Glomerular visceral epithelial cell (primary cell): Measurements from ENCODE around the gene PTH1R.

Source experiments
- DNase-seq: peaks from one replicate; pipeline ENCODE4 v3.0.0-alpha.2; 2016; ENCODE audit errors: extremely low spot score

The PTH1R gene

GRCh38 chr3:46877406-46878125, at the start of gene PTH1R:
PTH1R (plus strand) TSS chr3:46877721; CDS start chr3:46883560, 5,839 bp downstream.
- no peak for DNase-seq

- DNase-seq = no peak
Observed at GRCh38 chr3:46829699-46830208, 47.8 kb upstream of the PTH1R start.

- no peak for DNase-seq
Observed at GRCh38 chr3:46830801-46831200, 46.7 kb upstream of the PTH1R start.

- no peak for DNase-seq
Observed at GRCh38 chr3:46831316-46831715, 46.2 kb upstream of the PTH1R start.

- DNase-seq = no peak
Observed at GRCh38 chr3:46831841-46832240, 45.7 kb upstream of the PTH1R start.

GRCh38 chr3:46833346-46834300, 43.9 kb upstream of the PTH1R start:
- no peak for DNase-seq

GRCh38 chr3:46835054-46835453, 42.5 kb upstream of the PTH1R start:
- no peak for DNase-seq

- DNase-seq = no peak
Observed at GRCh38 chr3:46835491-46835890, 42.0 kb upstream of the PTH1R start.

- no peak for DNase-seq
Observed at GRCh38 chr3:46838301-46838700, 39.2 kb upstream of the PTH1R start.

GRCh38 chr3:46840491-46840890, 37.0 kb upstream of the PTH1R start:
- DNase-seq = no peak

- no peak for DNase-seq
Observed at GRCh38 chr3:46843508-46843907, 34.0 kb upstream of the PTH1R start.

- no peak for DNase-seq
Observed at GRCh38 chr3:46844397-46844796, 33.1 kb upstream of the PTH1R start.

GRCh38 chr3:46844881-46845312, 32.6 kb upstream of the PTH1R start:
- no peak for DNase-seq

GRCh38 chr3:46845397-46845859, 32.1 kb upstream of the PTH1R start:
- DNase-seq = peak; percentile 42

GRCh38 chr3:46845860-46846623, 31.5 kb upstream of the PTH1R start:
- peak; percentile 42 for DNase-seq

GRCh38 chr3:46846624-46847542, 30.6 kb upstream of the PTH1R start:
- no peak for DNase-seq

GRCh38 chr3:46847744-46848143, 29.8 kb upstream of the PTH1R start:
- DNase-seq = no peak

GRCh38 chr3:46848271-46849044, 29.1 kb upstream of the PTH1R start:
- no peak for DNase-seq

- no peak for DNase-seq
Observed at GRCh38 chr3:46849045-46849631, 28.4 kb upstream of the PTH1R start.
